ENCODE results near the gene SRP68.
A peak's percentile ranks its signal among the peaks of the same experiment; 100 is the strongest.
"Not testable (repeated sequence)": the region's sequence is repeated elsewhere in the genome, so short reads cannot be mapped to it uniquely, and the experiment has no call there.

Gene SRP68

DNA sequence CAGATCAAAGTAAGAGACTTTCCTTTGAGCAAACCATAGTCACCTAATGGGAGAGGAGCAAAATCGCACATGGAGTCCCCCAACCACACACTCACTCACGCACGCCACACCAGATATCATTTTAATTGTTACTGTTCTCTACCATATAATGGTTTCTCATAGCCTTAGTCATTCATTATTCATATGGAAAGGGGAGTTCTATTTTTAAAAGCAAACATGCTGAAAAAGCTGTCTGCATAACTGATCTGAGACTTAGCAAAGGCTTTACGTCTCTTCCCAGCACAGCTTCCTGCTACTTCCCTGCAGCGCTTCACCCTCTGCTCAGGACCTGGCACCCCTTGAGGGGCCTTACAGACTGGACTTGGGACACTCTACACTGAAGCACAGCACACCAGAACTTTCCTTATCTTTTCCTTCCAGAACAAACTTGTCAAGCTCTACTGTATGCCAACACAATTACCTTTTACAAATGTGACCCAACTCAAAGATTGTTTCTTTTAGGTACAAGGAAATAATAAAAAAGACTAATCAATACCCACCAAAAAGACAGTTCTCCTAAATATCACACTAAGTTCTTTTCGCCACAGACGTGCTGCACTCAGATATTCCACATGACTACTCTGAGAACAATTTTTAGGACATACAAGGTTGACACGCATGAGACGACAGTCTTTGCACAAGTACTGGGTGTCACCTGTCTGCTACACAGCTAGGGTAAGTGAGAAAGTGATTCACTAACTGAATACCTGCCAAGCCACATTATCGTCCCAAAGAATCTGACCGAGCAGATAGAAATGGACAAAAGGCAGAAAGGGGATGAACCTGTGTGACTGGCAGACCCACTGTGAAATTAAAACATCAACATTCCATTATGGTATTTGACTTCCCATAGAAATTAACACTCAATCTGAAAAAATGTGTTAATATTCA lies 21.5 kb downstream of the SRP68 start:
- no peak for ATAC-seq (replicated peaks)
- DNase-seq = no peak
- Mint-ChIP-seq H3K4me3 (no peak overlapping the region), H3K4me1 (peaks cover 10 to 17% of the 10 kb centered on the region in 2 donors), H3K27ac (no peak overlapping the region), H3K27me3 (no peaks in the 10 kb centered on the region), H3K36me3 (peaks cover 35 to 55% of the 10 kb centered on the region in 2 donors), H3K9me3 (no peaks in the 10 kb centered on the region)

DNA sequence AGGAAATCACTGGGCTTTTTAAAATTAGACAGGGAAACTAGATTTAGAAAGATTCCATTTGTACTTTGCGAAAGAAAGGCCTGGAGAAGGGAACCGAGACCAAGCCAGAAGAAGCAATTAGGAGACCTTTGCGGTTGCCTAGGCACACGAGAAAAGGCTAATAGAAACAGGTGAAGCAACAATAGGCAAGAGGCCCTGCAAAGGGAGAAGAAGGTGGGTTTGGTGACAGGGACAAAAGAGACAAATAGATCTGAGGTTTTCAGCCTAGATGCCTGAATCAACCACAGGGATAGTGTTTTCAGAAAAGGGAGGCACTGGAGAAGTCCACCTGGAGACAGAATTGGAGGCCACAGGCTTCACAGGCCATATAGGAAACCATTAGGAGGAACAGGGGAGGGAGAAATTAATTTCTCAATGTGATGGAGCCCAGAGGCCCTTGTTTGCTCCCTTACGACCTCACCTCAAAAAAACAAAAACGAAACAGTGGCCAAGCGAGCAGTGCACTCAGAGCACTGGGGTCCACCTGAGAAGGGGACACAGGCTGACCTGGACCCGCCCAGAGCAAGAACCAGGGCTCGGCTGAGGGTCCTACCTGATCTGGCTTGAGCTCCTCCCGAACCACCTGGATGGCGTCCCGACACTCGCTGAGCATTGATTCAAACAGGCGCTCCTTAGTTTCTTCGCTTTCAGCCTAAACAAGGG lies 22.3 kb downstream of the SRP68 start:
- H3K9me3 Mint-ChIP-seq = no peaks in the 10 kb centered on the region
- no peak for DNase-seq
- no peak overlapping the region for H3K4me3 Mint-ChIP-seq
- H3K4me1 Mint-ChIP-seq = peaks cover 10 to 17% of the 10 kb centered on the region in 2 donors
- H3K36me3 Mint-ChIP-seq = peaks cover 38 to 60% of the 10 kb centered on the region in 2 donors
- no peaks in the 10 kb centered on the region for H3K27me3 Mint-ChIP-seq
- no peak for ATAC-seq (replicated peaks)
- H3K27ac Mint-ChIP-seq = no peak overlapping the region

DNA sequence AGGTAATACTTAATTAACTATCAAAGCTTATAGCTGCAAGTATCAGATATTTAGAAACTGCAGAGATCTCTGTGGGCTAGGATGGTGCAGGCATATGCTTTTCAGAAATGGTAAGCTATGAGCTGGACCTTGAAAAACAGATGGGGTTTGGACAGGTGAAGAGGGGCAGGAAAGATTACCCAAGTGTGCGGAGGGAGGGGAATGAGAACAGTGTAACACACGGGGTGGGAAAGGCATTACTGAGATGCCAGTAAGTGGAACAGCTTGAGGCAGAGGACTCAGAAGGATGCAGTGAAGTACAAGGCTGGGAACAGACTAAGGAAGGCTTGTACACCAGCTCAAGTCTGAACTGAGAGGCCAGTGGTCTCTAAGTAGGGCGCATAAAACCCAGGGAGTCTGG lies 23.1 kb downstream of the SRP68 start:
- H3K27me3 Mint-ChIP-seq = no peaks in the 10 kb centered on the region
- no peaks in the 10 kb centered on the region for H3K9me3 Mint-ChIP-seq
- DNase-seq (no peak), ATAC-seq (replicated peaks) (no peak)
- no peak overlapping the region for H3K4me3 Mint-ChIP-seq
- H3K27ac Mint-ChIP-seq = peak overlapping the region; percentile 14
- H3K36me3 Mint-ChIP-seq = peaks cover 39 to 65% of the 10 kb centered on the region in 2 donors
- H3K4me1 Mint-ChIP-seq = peaks cover 10 to 17% of the 10 kb centered on the region in 2 donors

DNA sequence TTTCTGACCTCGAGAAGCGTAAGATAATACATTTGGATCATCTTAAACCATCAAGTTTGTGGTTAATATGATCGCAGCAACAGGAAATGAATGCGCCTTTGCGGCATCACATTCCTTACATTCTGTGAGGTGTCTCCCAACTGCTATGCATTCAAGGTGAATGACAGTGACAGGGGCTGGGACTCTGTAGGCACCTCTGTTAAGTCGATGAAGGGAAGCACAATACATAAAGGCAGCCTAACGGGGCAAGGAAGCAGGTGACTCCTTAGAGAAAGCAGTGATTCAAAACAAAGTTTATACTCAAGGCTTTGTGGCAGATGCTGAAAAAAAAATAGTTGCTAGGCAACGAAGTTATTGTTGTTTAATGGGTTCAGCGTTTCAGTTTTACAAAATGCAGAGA lies 23.6 kb downstream of the SRP68 start:
- Mint-ChIP-seq H3K36me3 (peaks cover 42 to 65% of the 10 kb centered on the region in 2 donors), H3K4me1 (peaks cover 8 to 17% of the 10 kb centered on the region in 2 donors), H3K27me3 (no peaks in the 10 kb centered on the region), H3K27ac (no peak overlapping the region), H3K9me3 (no peaks in the 10 kb centered on the region), H3K4me3 (no peak overlapping the region)
- no peak for DNase-seq
- no peak for ATAC-seq (replicated peaks)

DNA sequence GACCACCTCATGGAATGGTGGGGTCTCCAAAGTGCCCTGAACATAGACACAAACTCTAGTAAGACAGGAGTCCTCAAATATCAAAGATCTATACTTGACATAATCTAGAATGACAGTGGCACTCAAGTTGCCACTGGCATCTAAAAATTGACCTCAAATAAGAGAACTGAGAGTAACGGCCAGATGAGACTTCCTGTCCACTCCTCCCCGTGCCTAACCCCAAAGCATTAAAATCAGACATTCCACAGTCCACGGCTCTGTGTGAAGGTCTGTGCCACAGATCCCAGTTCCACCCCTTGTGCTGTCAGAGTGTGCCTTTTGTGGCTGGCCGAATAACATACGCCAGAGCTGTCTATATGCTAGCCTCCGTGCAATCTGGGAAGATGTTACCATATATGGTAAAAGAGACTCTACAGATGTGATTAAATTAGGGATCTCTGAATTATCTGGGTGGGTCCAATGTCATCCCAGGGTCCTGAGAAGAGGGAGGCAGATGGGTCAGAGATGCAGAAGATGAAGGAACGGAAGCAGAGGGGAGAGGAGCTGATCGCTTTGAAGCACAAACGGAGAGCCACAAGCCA lies 24.2 kb downstream of the SRP68 start:
- H3K27me3 Mint-ChIP-seq = no peaks in the 10 kb centered on the region

DNA sequence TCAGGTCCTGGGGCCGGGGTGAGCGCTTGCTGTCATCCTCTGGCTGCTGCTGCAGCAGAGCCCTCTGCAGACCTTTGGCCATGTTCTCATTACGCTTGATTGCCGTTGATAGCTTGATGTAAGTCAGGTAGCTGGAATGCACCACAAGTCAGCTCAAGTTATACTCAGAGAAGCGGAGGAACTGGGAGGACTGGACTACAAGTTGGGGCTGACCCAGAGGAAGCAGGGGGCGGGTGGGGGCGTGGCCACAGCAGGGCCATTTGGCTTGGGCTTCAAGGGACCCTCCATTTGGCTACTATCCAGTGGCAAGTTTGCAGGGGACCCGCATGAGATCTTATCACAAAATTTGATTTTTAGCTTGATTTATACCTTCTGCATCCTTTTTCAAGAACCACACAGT lies 26.3 kb downstream of the SRP68 start:
- DNase-seq = no peak

More for the DNA sequence above, 24.2 kb downstream of the SRP68 start:
- peak in 1 of 2 donors; percentile 33 for ATAC-seq (replicated peaks)
- Mint-ChIP-seq H3K27ac (peak overlapping the region; percentile 69), H3K4me1 (peaks cover 8 to 17% of the 10 kb centered on the region in 2 donors), H3K9me3 (no peaks in the 10 kb centered on the region), H3K4me3 (no peak overlapping the region), H3K36me3 (peaks cover 45 to 64% of the 10 kb centered on the region in 2 donors)
- no peak for DNase-seq

DNA sequence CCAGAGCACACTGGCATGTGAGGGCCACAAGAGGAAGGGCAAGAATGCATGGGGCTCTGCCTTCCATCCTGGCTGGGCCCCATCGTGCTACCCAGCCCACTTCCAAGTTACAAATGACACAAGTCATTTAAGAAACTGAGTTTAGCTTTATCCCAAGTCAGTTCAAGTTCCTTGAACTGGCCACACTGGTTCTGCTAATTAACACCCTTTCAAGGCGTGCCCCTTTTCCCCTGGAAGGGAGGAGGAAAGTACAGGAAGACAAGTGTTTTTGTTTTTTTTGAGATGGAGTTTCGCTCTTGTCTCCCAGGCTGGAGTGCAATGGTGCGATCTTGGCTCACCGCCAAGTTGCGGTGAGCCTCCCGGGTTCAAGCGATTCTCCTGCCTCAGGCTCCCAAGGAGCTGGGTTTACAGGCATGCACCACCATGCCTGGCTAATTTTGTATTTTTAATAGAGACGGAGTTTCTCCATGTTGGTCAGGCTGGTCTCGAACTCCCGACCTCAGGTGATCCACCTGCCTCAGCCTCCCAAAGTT lies 27.8 kb downstream of the SRP68 start:
- not testable (repeated sequence) for H3K27me3 Mint-ChIP-seq; ATAC-seq (replicated peaks); H3K27ac Mint-ChIP-seq; DNase-seq; H3K9me3 Mint-ChIP-seq; H3K4me3 Mint-ChIP-seq
- Mint-ChIP-seq H3K4me1 (peaks cover 6 to 17% of the 10 kb centered on the region in 2 donors), H3K36me3 (peaks cover 50 to 67% of the 10 kb centered on the region in 2 donors)

More for the DNA sequence above, 26.3 kb downstream of the SRP68 start:
- no peaks in the 10 kb centered on the region for H3K27me3 Mint-ChIP-seq
- H3K36me3 Mint-ChIP-seq = peaks cover 52 to 71% of the 10 kb centered on the region in 2 donors
- H3K4me1 Mint-ChIP-seq = peaks cover 6 to 17% of the 10 kb centered on the region in 2 donors
- no peaks in the 10 kb centered on the region for H3K9me3 Mint-ChIP-seq
- no peak for ATAC-seq (replicated peaks)
- no peak overlapping the region for H3K4me3 Mint-ChIP-seq
- no peak overlapping the region for H3K27ac Mint-ChIP-seq

DNA sequence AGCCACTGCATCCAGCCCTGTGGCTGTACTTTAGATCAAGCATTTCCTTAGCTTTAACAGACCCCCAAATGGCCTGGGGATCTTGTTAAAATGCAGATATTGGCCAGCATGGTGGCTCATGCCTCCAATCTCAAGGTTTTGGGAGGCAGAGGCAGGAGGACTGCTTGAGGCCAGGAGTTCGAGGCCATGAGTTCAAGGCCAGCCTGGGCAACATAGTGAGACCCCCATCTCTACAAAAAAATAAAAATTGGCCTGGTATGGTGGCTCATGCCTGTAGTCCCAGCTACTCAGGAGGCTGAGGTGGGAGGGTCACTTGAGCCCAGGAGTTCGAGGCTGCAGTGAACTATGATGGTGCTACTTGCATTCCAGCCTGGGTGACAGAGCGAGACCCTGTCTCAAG lies 29.4 kb downstream of the SRP68 start:
- H3K36me3 Mint-ChIP-seq = peaks cover 43 to 68% of the 10 kb centered on the region in 2 donors
- not testable (repeated sequence) for ATAC-seq (replicated peaks); H3K27me3 Mint-ChIP-seq; H3K9me3 Mint-ChIP-seq; DNase-seq; H3K4me3 Mint-ChIP-seq; H3K4me1 Mint-ChIP-seq
- peak overlapping the region; percentile 47 for H3K27ac Mint-ChIP-seq

DNA sequence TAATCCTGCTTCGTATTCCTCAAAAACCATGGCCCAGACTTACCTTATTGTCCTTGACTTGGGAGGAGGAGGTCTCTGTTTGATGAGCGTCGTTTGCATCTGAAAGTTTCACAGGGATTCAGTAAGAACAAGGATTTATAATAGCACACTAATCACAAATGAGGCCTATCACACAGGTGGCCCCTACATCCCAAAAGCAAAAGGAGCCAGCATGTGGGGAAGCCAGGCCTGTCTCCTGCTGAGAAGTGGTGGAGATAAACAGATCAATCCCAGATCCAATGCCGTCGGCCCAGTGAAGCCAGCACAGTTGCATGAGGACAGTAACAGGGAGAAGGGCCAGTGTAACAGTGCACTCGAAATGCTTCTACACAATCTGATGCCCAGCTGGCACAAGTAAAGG lies 31.9 kb downstream of the SRP68 start:
- Mint-ChIP-seq H3K27ac (peak overlapping the region; percentile 62), H3K27me3 (no peaks in the 10 kb centered on the region), H3K36me3 (peaks cover 36 to 60% of the 10 kb centered on the region in 2 donors), H3K4me3 (no peak overlapping the region), H3K9me3 (no peaks in the 10 kb centered on the region), H3K4me1 (peaks cover 0 to 1% of the 10 kb centered on the region in 2 donors)
- no peak for DNase-seq
- no peak for ATAC-seq (replicated peaks)

DNA sequence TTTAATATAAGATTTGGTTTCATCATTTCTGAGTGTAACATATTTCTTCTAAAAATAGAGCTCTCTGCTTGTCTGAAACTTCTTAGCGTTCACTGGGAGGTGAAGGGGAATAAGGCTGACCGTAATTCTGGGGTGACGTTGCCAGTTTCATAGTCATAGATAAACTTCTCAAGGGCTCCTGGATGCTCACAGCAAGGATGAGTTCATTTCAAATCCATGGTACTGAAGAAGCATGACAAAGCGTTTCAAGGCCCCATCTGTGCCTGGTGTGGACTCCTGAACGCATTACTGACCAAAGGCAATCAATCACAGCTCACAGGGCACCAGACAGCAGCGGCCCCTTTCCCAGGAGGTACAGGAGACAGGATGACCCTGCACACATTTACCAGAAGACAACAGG lies 33.2 kb downstream of the SRP68 start:
- Mint-ChIP-seq H3K4me3 (no peak overlapping the region), H3K27ac (no peak overlapping the region), H3K4me1 (peaks cover 0 to 1% of the 10 kb centered on the region in 2 donors), H3K9me3 (no peaks in the 10 kb centered on the region), H3K27me3 (no peaks in the 10 kb centered on the region), H3K36me3 (peaks cover 34 to 56% of the 10 kb centered on the region in 2 donors)
- ATAC-seq (replicated peaks) = no peak
- no peak for DNase-seq

DNA sequence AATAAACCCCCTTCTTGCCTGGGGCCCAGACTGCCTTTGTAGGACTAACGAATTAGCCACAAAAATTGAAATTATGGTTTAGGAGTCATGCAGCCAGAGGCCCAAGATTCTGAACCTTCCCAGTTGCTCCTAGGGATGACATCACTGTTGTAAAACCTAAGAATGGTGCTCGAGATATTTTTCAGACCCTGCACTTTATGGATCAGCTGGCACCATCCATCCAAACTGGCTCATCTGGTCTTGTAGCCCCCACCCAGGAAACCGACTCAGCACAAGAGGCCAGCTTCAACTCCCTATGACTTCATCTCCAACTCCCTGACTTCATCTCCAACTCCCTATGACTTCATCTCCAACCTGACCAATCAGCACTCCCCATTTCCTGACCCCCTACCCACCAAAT lies 34.3 kb downstream of the SRP68 start:
- peaks cover 23 to 48% of the 10 kb centered on the region in 2 donors for H3K36me3 Mint-ChIP-seq
- DNase-seq = no peak
- no peaks in the 10 kb centered on the region for H3K9me3 Mint-ChIP-seq
- H3K4me3 Mint-ChIP-seq = no peak overlapping the region
- no peak for ATAC-seq (replicated peaks)
- H3K27ac Mint-ChIP-seq = no peak overlapping the region
- H3K27me3 Mint-ChIP-seq = no peaks in the 10 kb centered on the region
- peaks cover 0 to 1% of the 10 kb centered on the region in 2 donors for H3K4me1 Mint-ChIP-seq

DNA sequence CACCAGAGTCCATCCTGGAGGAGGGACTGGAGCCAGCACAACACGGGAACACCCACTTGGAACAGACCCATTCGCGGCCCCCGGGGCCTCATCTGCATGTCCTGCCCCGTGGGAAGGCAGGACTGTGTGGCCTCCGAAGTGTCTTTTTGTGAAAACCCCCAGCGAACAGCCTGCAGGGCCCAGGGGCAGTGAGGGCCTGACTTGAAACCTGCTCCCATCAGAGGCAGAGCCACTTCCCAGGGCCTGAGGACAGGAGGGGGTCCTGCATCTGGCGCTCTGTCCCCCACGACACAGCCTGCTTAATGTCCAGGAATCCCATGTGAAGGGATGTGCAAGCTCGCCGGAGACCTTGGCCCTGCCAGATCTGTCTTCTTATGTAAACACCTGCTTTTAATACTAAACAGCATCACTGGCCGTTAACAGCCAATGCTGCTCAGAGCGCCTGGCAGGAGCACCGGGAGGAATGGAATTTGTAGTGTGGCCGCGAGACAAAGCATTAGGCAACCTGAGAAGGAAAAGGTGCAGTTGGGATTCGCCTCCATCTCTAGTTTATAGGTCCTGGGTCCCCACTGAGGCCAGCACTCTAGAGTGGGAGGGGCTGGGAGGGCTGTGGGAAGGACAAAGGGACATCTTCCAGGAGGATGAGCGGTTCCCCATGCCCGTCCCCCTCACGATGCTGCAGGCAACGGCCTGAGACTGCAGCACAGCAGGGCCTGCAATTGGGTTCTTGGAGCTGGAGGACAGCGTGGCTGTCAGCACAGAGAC lies 35.6 kb downstream of the SRP68 start:
- ATAC-seq (replicated peaks) (no peak), DNase-seq (no peak)
- H3K4me1 Mint-ChIP-seq = peaks cover 0 to 1% of the 10 kb centered on the region in 2 donors
- H3K9me3 Mint-ChIP-seq = no peaks in the 10 kb centered on the region
- H3K27ac Mint-ChIP-seq = no peak overlapping the region
- H3K4me3 Mint-ChIP-seq = no peak overlapping the region
- no peaks in the 10 kb centered on the region for H3K27me3 Mint-ChIP-seq
- H3K36me3 Mint-ChIP-seq = peaks cover 17 to 41% of the 10 kb centered on the region in 2 donors

DNA sequence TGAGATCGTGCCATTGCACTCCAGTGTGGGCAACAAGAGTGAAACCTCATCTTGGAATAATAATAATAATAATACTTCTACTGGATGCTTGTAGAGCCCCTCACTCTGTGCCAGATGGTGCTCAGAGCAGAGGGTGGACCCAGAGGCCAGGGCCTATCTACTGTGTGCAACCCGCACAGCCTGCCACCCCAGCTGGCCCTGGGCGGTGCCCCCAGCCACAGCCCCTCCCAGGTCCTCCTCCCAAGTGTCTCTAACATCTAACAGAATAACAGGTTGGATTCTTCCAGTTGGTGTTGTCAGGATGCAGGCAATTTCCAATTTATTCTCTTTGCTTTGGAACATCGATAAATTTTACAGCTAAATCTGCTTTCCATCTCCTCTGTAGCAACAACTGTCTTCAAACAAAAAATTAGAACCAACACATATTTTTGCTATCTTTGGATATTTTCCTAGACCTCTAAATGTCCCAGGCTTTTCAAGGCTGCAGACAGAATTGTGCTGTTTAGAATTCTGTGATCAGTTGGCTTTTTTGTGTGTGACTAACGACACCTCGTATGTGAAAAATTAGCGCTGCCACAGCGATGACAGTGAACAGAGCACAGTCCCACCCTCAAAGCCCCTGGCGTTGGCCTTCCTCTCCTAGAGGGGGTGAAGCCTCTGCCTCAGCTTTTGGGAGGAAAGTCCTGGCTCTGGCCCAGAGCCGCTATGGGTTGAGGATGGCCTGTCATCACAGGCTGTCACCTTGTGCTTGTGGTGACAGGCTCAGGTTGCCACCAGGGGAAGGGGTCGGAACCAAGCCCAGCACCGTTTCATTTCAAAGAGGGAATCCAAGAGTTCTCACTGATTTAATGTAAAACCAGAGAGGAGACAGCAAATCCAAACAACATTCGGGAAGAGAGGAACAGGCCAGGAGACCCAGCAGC lies 37.6 kb downstream of the SRP68 start:
- Mint-ChIP-seq H3K4me3 (no peak overlapping the region), H3K27ac (no peak overlapping the region), H3K36me3 (peaks cover 9 to 27% of the 10 kb centered on the region in 2 donors), H3K4me1 (peaks cover 3 to 4% of the 10 kb centered on the region in 2 donors), H3K9me3 (no peaks in the 10 kb centered on the region), H3K27me3 (peaks cover 0 to 2% of the 10 kb centered on the region in 2 donors)
- ATAC-seq (replicated peaks) = no peak
- no peak for DNase-seq
